ENCODE results near the gene PRDX2. TPM values are rescaled to one million over a fixed set of nuclear protein-coding genes. Genes with fewer than 3 reads are reported as not detected.

PRDX2 gene
- total RNA-seq, 4 donors from 2014 or later = 178 to 303 (median 227) TPM

DNA sequence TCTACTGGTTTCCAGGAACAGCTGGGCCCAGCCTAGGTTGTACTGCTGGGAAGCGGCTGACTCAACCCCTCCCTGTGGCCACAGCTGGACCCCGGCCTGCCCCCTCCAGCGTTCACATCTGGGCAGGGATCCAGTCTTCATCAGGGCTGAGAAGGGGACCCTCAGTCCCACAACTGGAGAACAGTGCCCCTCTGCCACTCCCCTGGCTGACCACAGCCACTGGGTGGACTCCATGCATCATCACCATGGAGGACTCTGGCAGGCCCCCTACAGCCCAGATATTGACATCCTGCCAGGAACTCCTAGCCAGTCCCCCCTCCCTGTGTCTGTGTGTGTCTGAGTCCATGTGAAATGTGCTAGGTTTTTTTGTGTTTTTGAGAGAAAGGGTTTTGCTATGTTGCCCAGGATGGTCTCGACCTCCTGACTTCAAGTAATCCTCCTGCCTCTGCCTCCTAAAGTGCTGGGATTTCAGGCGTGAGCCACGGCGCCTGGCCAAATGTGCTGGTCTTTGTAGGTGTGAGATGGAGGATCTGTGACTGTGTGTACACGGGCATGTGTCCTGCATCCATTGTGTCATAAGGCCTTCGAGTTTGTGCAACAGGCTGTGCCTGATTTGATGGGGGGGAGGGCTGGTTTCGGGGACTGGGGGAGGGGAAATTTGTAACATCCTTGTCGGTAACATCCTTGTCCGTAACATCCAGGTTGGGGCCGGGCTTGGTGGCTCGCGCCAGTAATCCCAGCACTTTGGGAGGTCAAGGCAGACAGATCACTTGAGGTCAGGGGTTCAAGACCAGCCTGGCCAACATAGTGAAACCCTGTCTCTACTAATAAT, 22.2 kb downstream of the PRDX2 start:
- H3K27ac ChIP-seq = peak overlapping the region; percentile 72 to 99 (median 98)
- H3K4me3 ChIP-seq = peak overlapping the region in 1 of 2 donors; percentile 73
- no peaks in the 10 kb centered on the region for H3K27me3 ChIP-seq
- 36 to 67% methylated on average over 3 to 10 of the region's 15 CpGs for WGBS, 2 donors (ENCODE audit: low coverage in 1 of 2)
- H3K4me1 ChIP-seq = peaks cover 0 to 67% (median 32%) of the 10 kb centered on the region in 3 donors
- TF ChIP-seq, protein P1, sequence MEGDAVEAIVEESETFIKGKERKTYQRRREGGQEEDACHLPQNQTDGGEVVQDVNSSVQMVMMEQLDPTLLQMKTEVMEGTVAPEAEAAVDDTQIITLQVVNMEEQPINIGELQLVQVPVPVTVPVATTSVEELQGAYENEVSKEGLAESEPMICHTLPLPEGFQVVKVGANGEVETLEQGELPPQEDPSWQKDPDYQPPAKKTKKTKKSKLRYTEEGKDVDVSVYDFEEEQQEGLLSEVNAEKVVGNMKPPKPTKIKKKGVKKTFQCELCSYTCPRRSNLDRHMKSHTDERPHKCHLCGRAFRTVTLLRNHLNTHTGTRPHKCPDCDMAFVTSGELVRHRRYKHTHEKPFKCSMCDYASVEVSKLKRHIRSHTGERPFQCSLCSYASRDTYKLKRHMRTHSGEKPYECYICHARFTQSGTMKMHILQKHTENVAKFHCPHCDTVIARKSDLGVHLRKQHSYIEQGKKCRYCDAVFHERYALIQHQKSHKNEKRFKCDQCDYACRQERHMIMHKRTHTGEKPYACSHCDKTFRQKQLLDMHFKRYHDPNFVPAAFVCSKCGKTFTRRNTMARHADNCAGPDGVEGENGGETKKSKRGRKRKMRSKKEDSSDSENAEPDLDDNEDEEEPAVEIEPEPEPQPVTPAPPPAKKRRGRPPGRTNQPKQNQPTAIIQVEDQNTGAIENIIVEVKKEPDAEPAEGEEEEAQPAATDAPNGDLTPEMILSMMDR (IDR thresholded peaks at IDR 0.05) = no peak
- TF ChIP-seq POLR2AphosphoS5 (IDR thresholded peaks at IDR 0.05) (peak; percentile 75), POLR2A (IDR thresholded peaks at IDR 0.05) (no peak)
- no peaks in the 10 kb centered on the region for H3K9me3 ChIP-seq
- H3K36me3 ChIP-seq = no peaks in the 10 kb centered on the region
- ATAC-seq = no peak

- WGBS, 2 donors (ENCODE audit: low coverage in 1 of 2) = 0 to 41% methylated on average over 1 to 4 of the region's 6 CpGs
- no peaks in the 10 kb centered on the region for H3K9me3 ChIP-seq
- TF ChIP-seq, protein P1 (IDR thresholded peaks at IDR 0.05) = no peak
- no peak for TF ChIP-seq POLR2A (IDR thresholded peaks at IDR 0.05)
- TF ChIP-seq EP300 (IDR thresholded peaks at IDR 0.05) = no peak
- no peak for TF ChIP-seq POLR2AphosphoS5 (IDR thresholded peaks at IDR 0.05)
- no peaks in the 10 kb centered on the region for H3K36me3 ChIP-seq
- no peaks in the 10 kb centered on the region for H3K27me3 ChIP-seq
- peak overlapping the region in 1 of 2 donors; percentile 73 for H3K4me3 ChIP-seq
- H3K27ac ChIP-seq = peak overlapping the region; percentile 72 to 99 (median 98)
- H3K4me1 ChIP-seq = peaks cover 0 to 62% (median 27%) of the 10 kb centered on the region in 3 donors
- no peak for ATAC-seq
Observed at GRCh38 chr19:12778905-12779161, 22.8 kb downstream of the PRDX2 start.

- Histone ChIP-seq H3K27me3 (no peaks in the 10 kb centered on the region), H3K4me3 (peak overlapping the region; percentile 38 to 73), H3K9me3 (no peaks in the 10 kb centered on the region), H3K4me1 (peaks cover 0 to 56% (median 21%) of the 10 kb centered on the region in 3 donors), H3K36me3 (no peaks in the 10 kb centered on the region), H3K27ac (peak overlapping the region; percentile 72 to 99 (median 98))
- 5 to 9% methylated on average over 3 to 6 of the region's 44 CpGs for WGBS, 2 donors (ENCODE audit: low coverage in 1 of 2)
- ATAC-seq = peak; percentile 35
- TF ChIP-seq, protein P1 (IDR thresholded peaks at IDR 0.05) = no peak
- TF ChIP-seq POLR2AphosphoS5 (IDR thresholded peaks at IDR 0.05) (peak; percentile 69), EP300 (IDR thresholded peaks at IDR 0.05) (no peak), POLR2A (IDR thresholded peaks at IDR 0.05) (peak in 1 of 2 donors; percentile 18)
Observed at GRCh38 chr19:12778017-12778904, 23.3 kb downstream of the PRDX2 start.

DNA sequence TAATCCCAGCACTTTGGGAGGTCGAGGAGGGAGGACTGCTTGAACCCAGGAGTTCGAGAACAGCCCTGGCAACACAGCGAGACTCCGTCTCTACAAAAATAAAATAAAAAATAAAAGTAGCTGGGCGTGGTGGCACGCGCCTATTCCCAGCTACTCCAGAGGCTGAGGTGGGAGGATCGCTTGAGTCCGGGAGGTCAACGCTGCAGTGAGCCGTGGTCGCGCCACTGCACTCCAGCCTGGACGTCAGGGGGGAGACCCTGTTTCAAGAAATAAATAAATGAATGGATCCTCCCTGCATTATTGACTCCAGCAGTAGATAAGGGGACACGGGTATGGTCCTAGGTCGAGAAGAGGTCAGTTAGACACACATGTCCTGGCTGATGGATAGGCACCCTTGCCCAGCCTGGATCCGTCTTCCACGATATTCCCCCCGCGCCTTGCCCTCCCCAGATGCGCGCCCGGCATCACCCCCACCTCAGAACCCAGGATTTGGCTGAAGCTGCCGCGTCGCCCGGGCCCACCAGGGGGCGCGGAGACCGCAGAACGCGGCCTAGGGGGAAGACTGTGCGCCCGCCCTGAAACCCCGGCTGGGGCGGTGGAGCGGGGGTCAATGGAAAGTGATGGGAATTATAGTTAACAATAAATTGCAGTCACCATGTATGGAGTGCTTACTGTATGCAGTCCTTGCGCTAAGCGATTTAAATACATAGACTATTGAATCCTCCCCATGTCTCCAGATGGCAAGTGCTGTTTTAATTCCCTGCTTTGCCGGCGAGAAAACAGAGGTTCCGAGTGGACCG, 24.2 kb downstream of the PRDX2 start:
- peak overlapping the region; percentile 38 to 73 for H3K4me3 ChIP-seq
- peak; percentile 51 for TF ChIP-seq POLR2AphosphoS5 (IDR thresholded peaks at IDR 0.05)
- TF ChIP-seq, protein P1 (IDR thresholded peaks at IDR 0.05) = peak in 3 of 4 experiments; percentile 94 to 98 (median 97)
- no peak for TF ChIP-seq POLR2A (IDR thresholded peaks at IDR 0.05)
- H3K36me3 ChIP-seq = no peaks in the 10 kb centered on the region
- H3K9me3 ChIP-seq = no peaks in the 10 kb centered on the region
- peak overlapping the region; percentile 72 to 99 (median 98) for H3K27ac ChIP-seq
- H3K27me3 ChIP-seq = no peaks in the 10 kb centered on the region
- peak; percentile 36 for ATAC-seq
- peaks cover 0 to 48% (median 16%) of the 10 kb centered on the region in 3 donors for H3K4me1 ChIP-seq
- WGBS, 2 donors (ENCODE audit: low coverage in 1 of 2) = 0 to 23% methylated on average over 6 to 14 of the region's 43 CpGs
